ENCODE results near the gene XRCC6.

- TF ChIP-seq CTCF (IDR thresholded peaks at IDR 0.05) = no peak
- no peak for TF ChIP-seq ZFX (IDR thresholded peaks at IDR 0.05; ENCODE audit: borderline replicate concordance)
Observed at GRCh38 chr22:41598891-41599635, 22.0 kb upstream of the XRCC6 start.

All from 22Rv1 (cell line).